ENCODE data around the gene TMEM168. TPM values are rescaled to one million over a fixed set of nuclear protein-coding genes. Genes with fewer than 3 reads are reported as not detected.
"Not testable (repeated sequence)": the region's sequence is repeated elsewhere in the genome, so short reads cannot be mapped to it uniquely, and the experiment has no call there.

TMEM168 gene
- total RNA-seq, 1 donor from 2014 or later = 11.3 TPM

- DNase-seq (ENCODE audit: low read depth in 2 of 2) = no peak
Observed at GRCh38 chr7:112781110-112781509, 9.1 kb downstream of the TMEM168 start.

DNA sequence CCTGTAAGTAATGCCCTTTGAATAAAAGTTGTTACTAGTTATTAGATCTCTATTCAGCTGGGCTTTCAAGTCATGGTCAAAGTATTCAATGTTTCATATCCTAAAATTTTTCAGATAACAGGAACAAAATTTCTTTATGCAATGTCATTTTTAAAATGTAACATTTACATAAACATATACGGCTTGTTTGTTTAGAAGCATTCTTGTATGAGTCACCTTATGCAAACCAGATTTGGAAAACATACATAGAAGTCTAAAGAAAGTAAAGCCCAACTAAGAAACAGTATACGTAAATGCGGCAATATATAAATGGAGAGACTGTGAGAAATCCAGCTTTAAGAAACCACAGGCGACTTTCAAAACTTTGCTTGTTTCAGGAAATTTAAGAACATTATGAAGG lies 10.5 kb downstream of the TMEM168 start:
- DNase-seq (ENCODE audit: low read depth in 2 of 2) = no peak

DNA sequence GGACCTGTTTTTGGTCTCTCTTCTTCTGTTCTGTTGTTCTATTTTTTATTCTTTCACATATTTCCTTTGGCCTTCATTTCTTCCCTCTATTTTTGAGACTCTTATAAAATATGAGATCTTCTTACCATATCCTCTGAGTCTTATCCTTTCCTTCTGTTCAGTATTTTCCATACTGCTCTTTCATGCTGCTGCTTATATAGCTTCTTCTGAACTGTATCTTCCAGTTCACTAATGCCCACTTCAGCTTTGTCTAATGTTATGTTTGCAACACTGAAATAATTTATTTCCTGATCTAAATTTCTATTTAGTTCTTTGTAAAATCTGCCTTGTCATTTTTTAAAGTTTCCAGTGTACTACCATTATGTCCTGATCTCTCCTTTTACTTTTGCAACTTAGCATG lies 12.8 kb downstream of the TMEM168 start:
- DNase-seq (ENCODE audit: low read depth in 2 of 2) = no peak

GRCh38 chr7:112771166-112771565 lies 19.0 kb downstream of the TMEM168 start:
- no peak for DNase-seq (ENCODE audit: low read depth in 2 of 2)

DNA sequence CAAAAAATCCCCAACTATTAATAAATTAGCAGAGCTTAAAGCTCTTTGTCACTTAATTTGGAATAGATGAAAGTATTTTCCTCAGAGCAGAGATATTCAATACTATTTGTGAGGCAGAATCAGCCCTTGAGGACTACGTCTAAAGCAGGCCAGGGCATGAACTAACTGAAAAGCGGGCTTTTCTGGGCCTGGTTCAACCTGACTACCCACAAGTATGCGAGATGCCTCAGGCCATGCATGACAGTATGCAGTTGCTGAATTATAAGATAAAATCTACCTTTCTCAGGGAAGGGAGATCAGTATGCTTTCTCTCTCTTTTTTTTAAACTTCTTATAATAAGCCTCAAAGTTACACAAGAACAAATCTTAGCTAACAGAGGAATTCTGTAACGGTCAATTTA lies 20.1 kb downstream of the TMEM168 start:
- DNase-seq (ENCODE audit: low read depth in 2 of 2) = no peak

- DNase-seq (ENCODE audit: low read depth in 2 of 2) = no peak
Observed at GRCh38 chr7:112765105-112765504, 25.1 kb downstream of the TMEM168 start.

- no peak for DNase-seq (ENCODE audit: low read depth in 2 of 2)
Observed at GRCh38 chr7:112763996-112764395, 26.2 kb downstream of the TMEM168 start.

DNA sequence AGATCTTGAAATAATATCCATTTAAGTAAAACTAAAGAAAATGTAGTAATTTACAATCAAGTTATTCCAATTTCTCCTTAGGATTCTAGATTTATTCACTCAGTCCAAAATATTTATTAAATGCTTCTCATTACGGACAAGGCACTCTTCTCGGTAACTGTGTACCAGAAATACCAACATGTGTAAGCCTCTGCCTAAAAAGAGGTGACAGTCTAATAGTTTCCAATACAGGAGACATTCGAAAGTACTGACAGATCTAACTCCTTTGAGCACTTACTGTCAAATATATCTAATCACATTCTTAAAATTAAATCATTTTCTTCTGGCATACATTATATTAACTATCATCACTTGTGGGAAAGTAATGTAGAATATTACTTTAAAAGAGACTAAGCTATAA lies 26.9 kb downstream of the TMEM168 start:
- DNase-seq (ENCODE audit: low read depth in 2 of 2) = no peak

GRCh38 chr7:112759905-112760304 lies 30.3 kb downstream of the TMEM168 start:
- DNase-seq (ENCODE audit: low read depth in 2 of 2) = no peak

- DNase-seq (ENCODE audit: low read depth in 2 of 2) = no peak
Observed at GRCh38 chr7:112757337-112757736, 32.9 kb downstream of the TMEM168 start.

- no peak for DNase-seq (ENCODE audit: low read depth in 2 of 2)
Observed at GRCh38 chr7:112753298-112753697, 36.9 kb downstream of the TMEM168 start.

- DNase-seq (ENCODE audit: low read depth in 2 of 2) = no peak
Observed at GRCh38 chr7:112752576-112752975, 37.6 kb downstream of the TMEM168 start.

DNA sequence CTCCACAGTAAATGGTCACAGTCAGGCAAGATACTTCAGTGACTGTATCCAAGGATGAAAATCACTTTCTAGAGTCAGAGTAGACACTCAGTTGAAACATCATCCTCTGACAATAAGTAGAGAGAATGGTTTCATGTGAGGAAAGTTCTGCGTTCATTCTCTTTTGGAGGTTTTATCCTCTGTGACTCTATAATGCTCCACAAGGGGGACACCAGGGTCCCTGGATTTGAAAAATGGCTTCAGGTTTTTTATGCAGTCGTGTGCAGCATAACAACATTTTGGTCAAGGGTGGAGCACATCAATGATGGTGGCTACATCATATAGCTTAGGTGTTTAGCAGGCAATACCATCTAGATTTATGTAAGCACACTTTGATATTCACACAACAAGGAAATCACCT lies 40.4 kb downstream of the TMEM168 start:
- no peak for DNase-seq (ENCODE audit: low read depth in 2 of 2)

DNA sequence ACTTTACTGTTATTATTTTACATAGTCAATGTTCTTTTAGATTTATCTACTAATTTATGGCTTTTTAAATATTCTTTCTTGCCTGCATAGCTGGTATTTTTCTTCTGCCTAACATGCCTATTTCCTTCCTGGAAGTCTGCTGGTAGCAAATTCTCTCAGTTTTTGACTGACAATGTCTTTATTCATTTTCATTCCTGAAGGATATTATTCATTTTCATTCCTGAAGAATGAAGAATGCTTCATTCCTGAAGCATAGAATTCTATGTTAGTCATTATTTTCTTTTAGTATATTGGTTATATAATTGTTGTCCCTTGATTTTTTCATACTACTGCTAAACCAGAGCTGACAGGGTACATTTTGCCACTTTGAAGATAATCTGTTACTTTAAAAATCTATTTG lies 41.8 kb downstream of the TMEM168 start:
- no peak for DNase-seq (ENCODE audit: low read depth in 2 of 2)

GRCh38 chr7:112745635-112746034 lies 44.6 kb downstream of the TMEM168 start:
- no peak for DNase-seq (ENCODE audit: low read depth in 2 of 2)

- no peak for DNase-seq (ENCODE audit: low read depth in 2 of 2)
Observed at GRCh38 chr7:112744818-112745217, 45.4 kb downstream of the TMEM168 start.

GRCh38 chr7:112743811-112744210 lies 46.4 kb downstream of the TMEM168 start:
- DNase-seq (ENCODE audit: low read depth in 2 of 2) = no peak

GRCh38 chr7:112740667-112741066 lies 49.5 kb downstream of the TMEM168 start:
- DNase-seq (ENCODE audit: low read depth in 2 of 2) = no peak

GRCh38 chr7:112739436-112740180 lies 50.6 kb downstream of the TMEM168 start:
- no peak for DNase-seq (ENCODE audit: low read depth in 2 of 2)

- DNase-seq (ENCODE audit: low read depth in 2 of 2) = no peak
Observed at GRCh38 chr7:112735261-112735660, 54.9 kb downstream of the TMEM168 start.

- not testable (repeated sequence) for DNase-seq (ENCODE audit: low read depth in 2 of 2)
Observed at GRCh38 chr7:112731324-112731723, 58.9 kb downstream of the TMEM168 start.

DNA sequence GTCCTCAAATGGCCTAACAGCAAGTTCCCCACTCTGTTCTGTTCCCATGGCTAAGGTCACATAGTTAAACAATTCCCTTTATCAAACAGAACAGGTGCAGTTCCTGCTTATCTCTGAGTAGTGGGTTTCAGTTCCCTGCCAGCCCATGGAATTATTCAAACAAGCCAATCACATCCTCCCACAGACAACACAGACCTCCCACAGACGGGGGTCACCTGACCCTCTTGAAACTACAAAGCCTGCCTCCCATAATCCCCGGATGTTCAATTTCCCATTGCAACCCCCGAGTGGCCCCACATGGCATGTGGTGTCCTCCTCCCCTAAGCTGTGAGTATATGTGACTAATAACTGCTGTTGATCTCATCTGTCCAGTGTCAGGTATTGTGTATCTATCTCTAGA lies 64.1 kb downstream of the TMEM168 start:
- DNase-seq (ENCODE audit: low read depth in 2 of 2) = no peak

- DNase-seq (ENCODE audit: low read depth in 2 of 2) = no peak
Observed at GRCh38 chr7:112723416-112723815, 66.8 kb downstream of the TMEM168 start.

DNA sequence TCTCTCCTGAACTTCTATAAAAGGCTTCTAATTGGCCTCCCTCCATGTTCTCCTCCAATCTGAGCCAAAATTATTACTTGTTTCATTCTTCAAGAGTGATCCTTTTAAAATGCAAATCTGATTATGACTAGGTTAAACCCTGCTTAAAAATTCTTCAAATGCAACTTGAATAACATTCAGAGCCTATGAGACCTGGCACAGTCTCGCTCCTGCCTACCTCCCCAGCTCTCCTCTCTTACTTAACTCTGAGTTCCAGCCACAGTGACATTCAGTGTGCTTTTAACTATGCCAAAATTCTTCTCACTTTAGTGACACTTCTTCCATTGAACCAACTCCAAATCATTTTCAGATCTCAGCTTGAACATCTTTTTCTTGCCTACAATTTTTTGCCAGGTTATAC lies 68.8 kb downstream of the TMEM168 start:
- DNase-seq (ENCODE audit: low read depth in 2 of 2) = no peak
